GM12878 (cell line): ENCODE results near the gene FBXO17. TPM values are rescaled to one million over a fixed set of nuclear protein-coding genes. Genes with fewer than 3 reads are reported as not detected.

Experiments used
- BMI1 ChIP-seq: fragments of 450-650 bp; IDR thresholded peaks from 2 replicates; pipeline ENCODE4 v1.6.1; 2016; ENCODE audit warnings: mild to moderate bottlenecking, moderate library complexity, borderline replicate concordance
- ELK1 ChIP-seq: IDR thresholded peaks from 2 replicates; pipeline ENCODE4 v1.6.1; 2012; ENCODE audit warnings: low read depth, low read length, improper control_type of control experiment
- FOXK2 ChIP-seq: fragments of 450-650 bp; IDR thresholded peaks from 2 replicates; pipeline ENCODE4 v1.6.1; 2017; ENCODE audit warnings: mild to moderate bottlenecking, moderate library complexity
- FOXM1 ChIP-seq: IDR thresholded peaks from 2 replicates; pipeline ENCODE4 v1.6.1; 2012; ENCODE audit warnings: low read depth, mild to moderate bottlenecking, inconsistent platforms, low read length, moderate library complexity
- GATAD2B ChIP-seq: fragments of 450-650 bp; conservative IDR thresholded peaks from 2 replicates; pipeline ENCODE4 v1.6.1; 2017; ENCODE audit warnings: low read depth, mild to moderate bottlenecking, moderate library complexity
- IKZF2 ChIP-seq, 2 experiments: fragments of 450-650 bp; IDR thresholded peaks; 2 replicates each; pipeline ENCODE4 v1.6.1; 2017; ENCODE audit warnings: mild to moderate bottlenecking in 2 of 2, moderate library complexity in 2 of 2
- MLLT1 ChIP-seq: fragments of 450-650 bp; IDR thresholded peaks from 2 replicates; pipeline ENCODE4 v1.6.1; 2016; ENCODE audit warnings: mild to moderate bottlenecking
- NFYB ChIP-seq: IDR thresholded peaks from 2 replicates; pipeline ENCODE4 v1.6.1; 2011; ENCODE audit warnings: low read depth, mild to moderate bottlenecking, low read length, improper control_type of control experiment, moderate library complexity; ENCODE audit not compliant: insufficient read depth
- NR2C2 ChIP-seq: IDR thresholded peaks from 2 replicates; pipeline ENCODE4 v1.6.1; 2011; ENCODE audit warnings: borderline replicate concordance, low read depth; ENCODE audit not compliant: control insufficient read depth, insufficient read length
- PAX8 ChIP-seq: fragments of 450-650 bp; IDR thresholded peaks from 2 replicates; pipeline ENCODE4 v1.6.1; 2017; ENCODE audit warnings: mild to moderate bottlenecking, moderate library complexity
- PKNOX1 ChIP-seq: fragments of 450-650 bp; IDR thresholded peaks from 2 replicates; pipeline ENCODE4 v1.6.1; 2016; ENCODE audit warnings: mild to moderate bottlenecking
- POLR2A ChIP-seq: IDR thresholded peaks from 2 replicates; pipeline ENCODE4 v1.6.1; 2011; ENCODE audit warnings: low read depth, mild to moderate bottlenecking, low read length
- RBBP5 ChIP-seq: fragments of 200-600 bp; sonication (generic); conservative IDR thresholded peaks from 2 replicates; pipeline ENCODE4 v1.6.1; 2016
- SKIL ChIP-seq: fragments of 450-650 bp; IDR thresholded peaks from 2 replicates; pipeline ENCODE4 v1.6.1; 2017; ENCODE audit warnings: mild to moderate bottlenecking, low read depth, inconsistent platforms; ENCODE audit not compliant: poor library complexity, severe bottlenecking
- STAT1 ChIP-seq: fragments of 450-650 bp; conservative IDR thresholded peaks from 2 replicates; pipeline ENCODE4 v1.6.1; 2014; ENCODE audit warnings: antibody characterized with exemption, mild to moderate bottlenecking
- TCF12 ChIP-seq: IDR thresholded peaks from 2 replicates; pipeline ENCODE4 v1.6.1; 2011; ENCODE audit warnings: low read depth, mild to moderate bottlenecking, low read length
- polyA plus RNA-seq, 11 experiments: library from polyadenylated mRNA; depleted of rRNA in 4 of 11; unstranded in 6 of 11; stranded (reverse) in 5 of 11; fragments of >200 nt; fragmentation: Nextera tagmentation in 4 of 11; fragmentation: Illumina TruSeq in 1 of 11; extraction: Ambion mirVana in 4 of 11; extraction: Trizol in 1 of 11; gene quantifications; 1 replicate in 1 of 11; 2 replicates in 10 of 11; pipeline versions ENCODE4 v1.2.1 to v1.2.3, GENCODE V29; 2011 to 2016; ENCODE audit warnings: inconsistent platforms in 2 of 11, missing spikeins in 2 of 11, low read depth in 1 of 11
- total RNA-seq, 4 experiments: library from RNA; depleted of rRNA in 3 of 4; stranded (reverse); fragments of >200 nt in 3 of 4; fragmentation: Illumina TruSeq in 1 of 4; extraction: Trizol in 1 of 4; gene quantifications; 2 replicates each; pipeline versions ENCODE4 v1.2.1 to v1.2.3, GENCODE V29; 2013 to 2021
- TF ChIP-seq, protein P1 (sequence below): fragments of 450-650 bp; formaldehyde crosslinking; IDR thresholded peaks from 2 replicates; pipeline ENCODE4 v1.5.0; 2022; ENCODE audit warnings: mild to moderate bottlenecking, missing genetic modification characterization
- TF ChIP-seq, protein P2 (sequence below): fragments of 450-650 bp; conservative IDR thresholded peaks from 2 replicates; pipeline ENCODE4 v1.6.1; 2017; ENCODE audit warnings: mild to moderate bottlenecking, moderate library complexity

Gene FBXO17
- total and polyA plus RNA-seq, 10 of the 15 experiments (the other 5 are each of a cell fraction or from before 2014, with no cell fraction given): 2.2 to 11.1 (median 5.3) TPM

- TF ChIP-seq, protein P1, sequence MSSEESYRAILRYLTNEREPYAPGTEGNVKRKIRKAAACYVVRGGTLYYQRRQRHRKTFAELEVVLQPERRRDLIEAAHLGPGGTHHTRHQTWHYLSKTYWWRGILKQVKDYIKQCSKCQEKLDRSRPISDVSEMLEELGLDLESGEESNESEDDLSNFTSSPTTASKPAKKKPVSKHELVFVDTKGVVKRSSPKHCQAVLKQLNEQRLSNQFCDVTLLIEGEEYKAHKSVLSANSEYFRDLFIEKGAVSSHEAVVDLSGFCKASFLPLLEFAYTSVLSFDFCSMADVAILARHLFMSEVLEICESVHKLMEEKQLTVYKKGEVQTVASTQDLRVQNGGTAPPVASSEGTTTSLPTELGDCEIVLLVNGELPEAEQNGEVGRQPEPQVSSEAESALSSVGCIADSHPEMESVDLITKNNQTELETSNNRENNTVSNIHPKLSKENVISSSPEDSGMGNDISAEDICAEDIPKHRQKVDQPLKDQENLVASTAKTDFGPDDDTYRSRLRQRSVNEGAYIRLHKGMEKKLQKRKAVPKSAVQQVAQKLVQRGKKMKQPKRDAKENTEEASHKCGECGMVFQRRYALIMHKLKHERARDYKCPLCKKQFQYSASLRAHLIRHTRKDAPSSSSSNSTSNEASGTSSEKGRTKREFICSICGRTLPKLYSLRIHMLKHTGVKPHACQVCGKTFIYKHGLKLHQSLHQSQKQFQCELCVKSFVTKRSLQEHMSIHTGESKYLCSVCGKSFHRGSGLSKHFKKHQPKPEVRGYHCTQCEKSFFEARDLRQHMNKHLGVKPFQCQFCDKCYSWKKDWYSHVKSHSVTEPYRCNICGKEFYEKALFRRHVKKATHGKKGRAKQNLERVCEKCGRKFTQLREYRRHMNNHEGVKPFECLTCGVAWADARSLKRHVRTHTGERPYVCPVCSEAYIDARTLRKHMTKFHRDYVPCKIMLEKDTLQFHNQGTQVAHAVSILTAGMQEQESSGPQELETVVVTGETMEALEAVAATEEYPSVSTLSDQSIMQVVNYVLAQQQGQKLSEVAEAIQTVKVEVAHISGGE (CRISPR knock-in tag): no peak
- TF ChIP-seq MLLT1 (no peak), NFYB (no peak), BMI1 (no peak), FOXK2 (no peak), ELK1 (no peak), STAT1 (no peak), TCF12 (peak; percentile 70), PAX8 (no peak), GATAD2B (peak; percentile 59; the same call in 1 of the 2 replicates), NR2C2 (no peak), FOXM1 (peak; percentile 94; the same call in 1 of the 2 replicates), POLR2A (no peak), SKIL (peak; percentile 89), IKZF2 (IDR thresholded peaks at IDR 0.05) (peak; percentile 98 to 99), PKNOX1 (peak; percentile 93), RBBP5 (no peak)
- TF ChIP-seq, protein P2, sequence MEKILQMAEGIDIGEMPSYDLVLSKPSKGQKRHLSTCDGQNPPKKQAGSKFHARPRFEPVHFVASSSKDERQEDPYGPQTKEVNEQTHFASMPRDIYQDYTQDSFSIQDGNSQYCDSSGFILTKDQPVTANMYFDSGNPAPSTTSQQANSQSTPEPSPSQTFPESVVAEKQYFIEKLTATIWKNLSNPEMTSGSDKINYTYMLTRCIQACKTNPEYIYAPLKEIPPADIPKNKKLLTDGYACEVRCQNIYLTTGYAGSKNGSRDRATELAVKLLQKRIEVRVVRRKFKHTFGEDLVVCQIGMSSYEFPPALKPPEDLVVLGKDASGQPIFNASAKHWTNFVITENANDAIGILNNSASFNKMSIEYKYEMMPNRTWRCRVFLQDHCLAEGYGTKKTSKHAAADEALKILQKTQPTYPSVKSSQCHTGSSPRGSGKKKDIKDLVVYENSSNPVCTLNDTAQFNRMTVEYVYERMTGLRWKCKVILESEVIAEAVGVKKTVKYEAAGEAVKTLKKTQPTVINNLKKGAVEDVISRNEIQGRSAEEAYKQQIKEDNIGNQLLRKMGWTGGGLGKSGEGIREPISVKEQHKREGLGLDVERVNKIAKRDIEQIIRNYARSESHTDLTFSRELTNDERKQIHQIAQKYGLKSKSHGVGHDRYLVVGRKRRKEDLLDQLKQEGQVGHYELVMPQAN: peak; percentile 68
Observed at GRCh38 chr19:38977445-38978325, 2.1 kb upstream of the FBXO17 start (continued).
